WTC11 (cell line): ENCODE results near the gene RBBP6. TPM values are rescaled to one million over a fixed set of nuclear protein-coding genes. Genes with fewer than 3 reads are reported as not detected.
A peak's percentile ranks its signal among the peaks of the same experiment; 100 is the strongest.

Source experiments
- ATAC-seq: fragments of 200-7000 bp; cut with Tn5 transposase; 2 replicates; pipeline ENCODE4 v1.10.0; 2021; ENCODE audit warnings: mild to moderate bottlenecking, moderate library complexity
- CTCF ChIA-PET: fragments of 300-600 bp; sonication (Branson Sonifier 250); formaldehyde crosslinking; loops from one replicate; lab custom pipeline; 2021; ENCODE audit warnings: antibody characterized with exemption; lab: Charles Lee
- POLR2A ChIA-PET: fragments of 350-600 bp; sonication (Branson Sonifier 250); formaldehyde crosslinking; loops from one replicate; lab custom pipeline; 2021; ENCODE audit warnings: antibody characterized with exemption; lab: Charles Lee
- DNase-seq: peaks from one replicate; pipeline ENCODE4 v3.0.0; 2021; ENCODE audit warnings: low spot score
- H3K27ac Mint-ChIP-seq: 2 replicates; pipeline ENCODE4 v1.8.0; 2021; ENCODE audit warnings: mixed read lengths
- H3K27me3 Mint-ChIP-seq: 2 replicates; pipeline ENCODE4 v1.8.0; 2021; ENCODE audit warnings: low read depth, mild to moderate bottlenecking, moderate library complexity, mixed read lengths
- H3K36me3 Mint-ChIP-seq: 2 replicates; pipeline ENCODE4 v1.8.0; 2021; ENCODE audit warnings: mixed read lengths
- H3K4me1 Mint-ChIP-seq: 2 replicates; pipeline ENCODE4 v1.8.0; 2022; ENCODE audit warnings: mixed read lengths
- H3K4me3 Mint-ChIP-seq: 2 replicates; pipeline ENCODE4 v1.8.0; 2021; ENCODE audit warnings: mild to moderate bottlenecking, moderate library complexity, mixed read lengths
- H3K9me3 Mint-ChIP-seq: 2 replicates; pipeline ENCODE4 v1.8.0; 2021; ENCODE audit warnings: mixed read lengths
- E2F4 ChIP-seq: sonication (generic); formaldehyde crosslinking; IDR thresholded peaks from 2 replicates; pipeline ENCODE4 v1.8.1; 2022; ENCODE audit warnings: low read depth, mild to moderate bottlenecking, moderate library complexity, missing genetic modification reagents, borderline replicate concordance
- GRHL2 ChIP-seq: fragments of 250-450 bp; sonication (Bioruptor Pico); IDR thresholded peaks from 2 replicates; pipeline ENCODE4 v1.8.0; 2022; ENCODE audit warnings: mild to moderate bottlenecking, moderate library complexity; ENCODE audit not compliant: insufficient replicate concordance, severe bottlenecking
- JAZF1 ChIP-seq: fragments of 250-450 bp; sonication (Bioruptor Pico); IDR thresholded peaks from 2 replicates; pipeline ENCODE4 v1.9.0; 2021; ENCODE audit warnings: moderate library complexity, mild to moderate bottlenecking, inconsistent platforms
- JUN ChIP-seq: sonication (generic); formaldehyde crosslinking; IDR thresholded peaks from 2 replicates; pipeline ENCODE4 v1.8.0; 2023; ENCODE audit warnings: mild to moderate bottlenecking, missing genetic modification reagents
- MXD4 ChIP-seq: fragments of 250-450 bp; sonication (Bioruptor Pico); IDR thresholded peaks from 2 replicates; pipeline ENCODE4 v1.8.0; 2021; ENCODE audit warnings: mild to moderate bottlenecking, moderate library complexity, borderline replicate concordance
- NFE2L1 ChIP-seq: sonication (generic); formaldehyde crosslinking; IDR thresholded peaks from 2 replicates; pipeline ENCODE4 v1.8.1; 2023; ENCODE audit warnings: missing genetic modification reagents
- NFYB ChIP-seq: sonication (generic); formaldehyde crosslinking; conservative IDR thresholded peaks from 2 replicates; pipeline ENCODE4 v1.8.0; 2022; ENCODE audit warnings: low read depth, missing genetic modification reagents
- PRDM15 ChIP-seq: sonication (generic); formaldehyde crosslinking; IDR thresholded peaks from 2 replicates; pipeline ENCODE4 v1.8.0; 2022; ENCODE audit warnings: missing genetic modification reagents
- RELA ChIP-seq: sonication (generic); formaldehyde crosslinking; IDR thresholded peaks from 2 replicates; pipeline ENCODE4 v1.8.1; 2022; ENCODE audit warnings: missing genetic modification reagents, mild to moderate bottlenecking, borderline replicate concordance
- SMAD3 ChIP-seq: sonication (generic); formaldehyde crosslinking; IDR thresholded peaks from 2 replicates; pipeline ENCODE4 v1.8.0; 2022; ENCODE audit warnings: missing genetic modification reagents, mild to moderate bottlenecking, borderline replicate concordance
- TEAD1 ChIP-seq: sonication (generic); formaldehyde crosslinking; IDR thresholded peaks from 2 replicates; pipeline ENCODE4 v1.8.0; 2022; ENCODE audit warnings: mild to moderate bottlenecking, missing genetic modification reagents
- USF2 ChIP-seq: sonication (generic); formaldehyde crosslinking; IDR thresholded peaks from 2 replicates; pipeline ENCODE4 v1.8.1; 2023; ENCODE audit warnings: mild to moderate bottlenecking, missing genetic modification reagents, moderate library complexity
- ZNF512 ChIP-seq: sonication (generic); formaldehyde crosslinking; IDR thresholded peaks from 2 replicates; pipeline ENCODE4 v1.8.1; 2022; ENCODE audit warnings: missing genetic modification reagents, borderline replicate concordance
- ZNF671 ChIP-seq: fragments of 250-450 bp; sonication (Bioruptor Pico); IDR thresholded peaks from 2 replicates; pipeline ENCODE4 v1.8.0; 2021; ENCODE audit warnings: mild to moderate bottlenecking
- total RNA-seq: library from RNA; stranded (reverse); gene quantifications from 3 replicates; pipeline ENCODE4 v1.2.3, GENCODE V29; 2021
- TF ChIP-seq, protein P1 (sequence below): sonication (generic); formaldehyde crosslinking; IDR thresholded peaks from 2 replicates; pipeline ENCODE4 v1.8.1; 2022; ENCODE audit warnings: mild to moderate bottlenecking, missing genetic modification reagents, moderate library complexity, borderline replicate concordance
- TF ChIP-seq, protein P2 (sequence below): fragments of 250-450 bp; sonication (Bioruptor Pico); IDR thresholded peaks from 2 replicates; pipeline ENCODE4 v1.9.0; 2021; ENCODE audit warnings: moderate library complexity, mild to moderate bottlenecking, inconsistent platforms, borderline replicate concordance
- TF ChIP-seq, protein P3 (sequence below): sonication (generic); formaldehyde crosslinking; IDR thresholded peaks from 2 replicates; pipeline ENCODE4 v1.8.0; 2022; ENCODE audit warnings: mild to moderate bottlenecking, missing genetic modification reagents

The RBBP6 gene
- total RNA-seq, 1 experiment from 2014 or later, result 62.4 TPM

DNA sequence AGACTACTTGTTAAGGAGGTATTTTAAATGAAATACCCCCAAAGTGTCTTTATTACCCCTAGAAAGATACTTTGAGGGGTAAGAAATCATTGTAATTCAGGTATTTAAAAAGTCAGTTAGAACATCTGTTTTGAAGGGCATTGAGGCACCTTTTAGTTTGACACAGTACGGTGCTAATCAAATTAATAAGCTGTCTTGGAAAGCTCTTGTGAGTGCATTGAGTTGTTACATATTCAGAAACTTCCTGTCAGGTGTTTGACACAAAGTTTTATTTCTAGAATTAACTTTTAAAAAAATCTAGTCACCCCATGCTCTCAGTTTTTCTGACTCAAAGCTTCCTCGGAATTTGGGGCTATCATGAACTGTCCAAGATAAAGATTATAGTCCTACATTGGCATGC, 4.6 kb downstream of the RBBP6 start (continued):
- TF ChIP-seq GRHL2 (CRISPR knock-in tag) (no peak), ZNF671 (CRISPR knock-in tag) (no peak), SMAD3 (no peak)
- TF ChIP-seq, protein P1, sequence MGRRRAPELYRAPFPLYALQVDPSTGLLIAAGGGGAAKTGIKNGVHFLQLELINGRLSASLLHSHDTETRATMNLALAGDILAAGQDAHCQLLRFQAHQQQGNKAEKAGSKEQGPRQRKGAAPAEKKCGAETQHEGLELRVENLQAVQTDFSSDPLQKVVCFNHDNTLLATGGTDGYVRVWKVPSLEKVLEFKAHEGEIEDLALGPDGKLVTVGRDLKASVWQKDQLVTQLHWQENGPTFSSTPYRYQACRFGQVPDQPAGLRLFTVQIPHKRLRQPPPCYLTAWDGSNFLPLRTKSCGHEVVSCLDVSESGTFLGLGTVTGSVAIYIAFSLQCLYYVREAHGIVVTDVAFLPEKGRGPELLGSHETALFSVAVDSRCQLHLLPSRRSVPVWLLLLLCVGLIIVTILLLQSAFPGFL (CRISPR knock-in tag), result no peak

GRCh38 chr16:24544640-24545039, 5.3 kb downstream of the RBBP6 start:
- Mint-ChIP-seq H3K9me3 (no peaks in the 10 kb centered on the region), H3K27ac (0 out of 2 replicates have a peak overlapping the region, but pooled peaks have one; percentile 15), H3K27me3 (no peaks in the 10 kb centered on the region), H3K4me1 (peaks cover 28% of the 10 kb centered on the region), H3K36me3 (peaks cover 38% of the 10 kb centered on the region), H3K4me3 (no peak overlapping the region)
- ChIA-PET POLR2A (no interaction called here), CTCF (no interaction called here)
- no peak for TF ChIP-seq TEAD1 (CRISPR knock-in tag)
- ATAC-seq (no peak), DNase-seq (no peak)

- peaks cover 35% of the 10 kb centered on the region for H3K36me3 Mint-ChIP-seq
- H3K27ac Mint-ChIP-seq, result no peak overlapping the region
- no peak overlapping the region for H3K4me3 Mint-ChIP-seq
- H3K27me3 Mint-ChIP-seq, result no peaks in the 10 kb centered on the region
- H3K4me1 Mint-ChIP-seq, result no peaks in the 10 kb centered on the region
- ATAC-seq, result no peak
- DNase-seq, result no peak
- CTCF ChIA-PET, result interaction anchor here (0.5 kb wide), 1 partner anchor 936 kb away, joined by 4 read pairs; no protein-coding TSS in a partner anchor
- POLR2A ChIA-PET, result no interaction called here
- TF ChIP-seq NFYB (CRISPR knock-in tag), result no peak
- TF ChIP-seq E2F4 (CRISPR knock-in tag), result no peak
- TF ChIP-seq PRDM15, result no peak
- no peak for TF ChIP-seq MXD4 (CRISPR knock-in tag)
- TF ChIP-seq, protein P2, sequence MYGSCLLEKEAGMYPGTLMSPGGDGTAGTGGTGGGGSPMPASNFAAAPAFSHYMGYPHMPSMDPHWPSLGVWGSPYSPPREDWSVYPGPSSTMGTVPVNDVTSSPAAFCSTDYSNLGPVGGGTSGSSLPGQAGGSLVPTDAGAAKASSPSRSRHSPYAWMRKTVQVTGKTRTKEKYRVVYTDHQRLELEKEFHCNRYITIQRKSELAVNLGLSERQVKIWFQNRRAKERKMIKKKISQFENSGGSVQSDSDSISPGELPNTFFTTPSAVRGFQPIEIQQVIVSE (CRISPR knock-in tag), result no peak
- no peaks in the 10 kb centered on the region for H3K9me3 Mint-ChIP-seq
Observed at GRCh38 chr16:24550295-24550694, 10.9 kb downstream of the RBBP6 start.

- no peak overlapping the region for H3K27ac Mint-ChIP-seq
- peaks cover 43% of the 10 kb centered on the region for H3K36me3 Mint-ChIP-seq
- ATAC-seq (no peak), DNase-seq (no peak)
- ChIA-PET POLR2A (no interaction called here), CTCF (no interaction called here)
- no peaks in the 10 kb centered on the region for H3K9me3 Mint-ChIP-seq
- H3K4me1 Mint-ChIP-seq, result no peaks in the 10 kb centered on the region
- H3K4me3 Mint-ChIP-seq, result no peak overlapping the region
- H3K27me3 Mint-ChIP-seq, result no peaks in the 10 kb centered on the region
- TF ChIP-seq RELA (CRISPR knock-in tag), result no peak
- no peak for TF ChIP-seq NFE2L1
- TF ChIP-seq, protein P3, sequence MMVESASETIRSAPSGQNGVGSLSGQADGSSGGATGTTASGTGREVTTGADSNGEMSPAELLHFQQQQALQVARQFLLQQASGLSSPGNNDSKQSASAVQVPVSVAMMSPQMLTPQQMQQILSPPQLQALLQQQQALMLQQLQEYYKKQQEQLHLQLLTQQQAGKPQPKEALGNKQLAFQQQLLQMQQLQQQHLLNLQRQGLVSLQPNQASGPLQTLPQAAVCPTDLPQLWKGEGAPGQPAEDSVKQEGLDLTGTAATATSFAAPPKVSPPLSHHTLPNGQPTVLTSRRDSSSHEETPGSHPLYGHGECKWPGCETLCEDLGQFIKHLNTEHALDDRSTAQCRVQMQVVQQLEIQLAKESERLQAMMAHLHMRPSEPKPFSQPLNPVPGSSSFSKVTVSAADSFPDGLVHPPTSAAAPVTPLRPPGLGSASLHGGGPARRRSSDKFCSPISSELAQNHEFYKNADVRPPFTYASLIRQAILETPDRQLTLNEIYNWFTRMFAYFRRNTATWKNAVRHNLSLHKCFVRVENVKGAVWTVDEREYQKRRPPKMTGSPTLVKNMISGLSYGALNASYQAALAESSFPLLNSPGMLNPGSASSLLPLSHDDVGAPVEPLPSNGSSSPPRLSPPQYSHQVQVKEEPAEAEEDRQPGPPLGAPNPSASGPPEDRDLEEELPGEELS (CRISPR knock-in tag), result no peak
- TF ChIP-seq JAZF1 (CRISPR knock-in tag), result no peak
- no peak for TF ChIP-seq USF2 (CRISPR knock-in tag)
- TF ChIP-seq ZNF512 (CRISPR knock-in tag), result no peak
- no peak for TF ChIP-seq JUN
- TF ChIP-seq MXD4 (CRISPR knock-in tag), result no peak
- TF ChIP-seq SMAD3, result no peak
Observed at GRCh38 chr16:24552705-24553246, 13.4 kb downstream of the RBBP6 start.
